Measurements from ENCODE around the gene PTPRN2. TPM values are rescaled to one million over a fixed set of nuclear protein-coding genes. Genes with fewer than 3 reads are reported as not detected.
"Not testable (repeated sequence)": the region's sequence is repeated elsewhere in the genome, so short reads cannot be mapped to it uniquely, and the experiment has no call there.

Gene PTPRN2
- total RNA-seq, 1 experiment from 2014 or later: 2.1 TPM

DNA sequence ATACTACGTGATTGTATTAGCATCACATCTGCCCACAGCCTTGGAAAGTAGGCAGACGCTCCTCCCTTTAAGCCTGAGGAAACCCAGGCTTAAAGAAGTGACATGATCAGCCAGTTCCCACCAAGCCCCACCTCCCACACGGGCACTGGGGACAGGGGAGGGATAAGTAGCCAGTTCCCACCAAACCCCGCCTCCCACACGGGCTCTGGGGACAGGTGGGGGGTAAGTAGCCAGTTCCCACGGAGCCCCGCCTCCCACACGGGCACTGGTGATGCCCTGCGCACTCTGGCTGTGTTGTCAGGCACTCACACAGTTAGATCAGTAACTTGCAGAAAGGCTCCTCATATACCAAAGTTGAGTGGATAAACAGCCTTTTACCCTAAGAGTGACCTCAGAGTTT, 606.8 kb downstream of the PTPRN2 start (continued):
- TF ChIP-seq, protein P1, sequence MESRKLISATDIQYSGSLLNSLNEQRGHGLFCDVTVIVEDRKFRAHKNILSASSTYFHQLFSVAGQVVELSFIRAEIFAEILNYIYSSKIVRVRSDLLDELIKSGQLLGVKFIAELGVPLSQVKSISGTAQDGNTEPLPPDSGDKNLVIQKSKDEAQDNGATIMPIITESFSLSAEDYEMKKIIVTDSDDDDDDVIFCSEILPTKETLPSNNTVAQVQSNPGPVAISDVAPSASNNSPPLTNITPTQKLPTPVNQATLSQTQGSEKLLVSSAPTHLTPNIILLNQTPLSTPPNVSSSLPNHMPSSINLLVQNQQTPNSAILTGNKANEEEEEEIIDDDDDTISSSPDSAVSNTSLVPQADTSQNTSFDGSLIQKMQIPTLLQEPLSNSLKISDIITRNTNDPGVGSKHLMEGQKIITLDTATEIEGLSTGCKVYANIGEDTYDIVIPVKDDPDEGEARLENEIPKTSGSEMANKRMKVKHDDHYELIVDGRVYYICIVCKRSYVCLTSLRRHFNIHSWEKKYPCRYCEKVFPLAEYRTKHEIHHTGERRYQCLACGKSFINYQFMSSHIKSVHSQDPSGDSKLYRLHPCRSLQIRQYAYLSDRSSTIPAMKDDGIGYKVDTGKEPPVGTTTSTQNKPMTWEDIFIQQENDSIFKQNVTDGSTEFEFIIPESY (IDR thresholded peaks at IDR 0.05; ENCODE audit: extremely low read depth, insufficient replicate concordance, low read length): no peak
- no peak for TF ChIP-seq SIN3A (IDR thresholded peaks at IDR 0.05; ENCODE audit: low read depth)
- TF ChIP-seq SRF (IDR thresholded peaks at IDR 0.05; ENCODE audit: low read depth): no peak
- no peak for TF ChIP-seq EZH2phosphoT487 (IDR thresholded peaks at IDR 0.05; ENCODE audit: borderline replicate concordance)
- no peak for TF ChIP-seq POLR2A (IDR thresholded peaks at IDR 0.05; ENCODE audit: borderline replicate concordance, extremely low read depth, insufficient read depth, insufficient read length)
- no peak for TF ChIP-seq YY1 (IDR thresholded peaks at IDR 0.05; ENCODE audit: extremely low read depth, insufficient replicate concordance, low read depth, low read length)
- no peak for TF ChIP-seq CBX3 (IDR thresholded peaks at IDR 0.05; ENCODE audit: low read depth)
- TF ChIP-seq FOSL1 (IDR thresholded peaks at IDR 0.05; ENCODE audit: low read depth): no peak
- TF ChIP-seq, protein P2, sequence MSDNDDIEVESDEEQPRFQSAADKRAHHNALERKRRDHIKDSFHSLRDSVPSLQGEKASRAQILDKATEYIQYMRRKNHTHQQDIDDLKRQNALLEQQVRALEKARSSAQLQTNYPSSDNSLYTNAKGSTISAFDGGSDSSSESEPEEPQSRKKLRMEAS (IDR thresholded peaks at IDR 0.05): no peak

DNA sequence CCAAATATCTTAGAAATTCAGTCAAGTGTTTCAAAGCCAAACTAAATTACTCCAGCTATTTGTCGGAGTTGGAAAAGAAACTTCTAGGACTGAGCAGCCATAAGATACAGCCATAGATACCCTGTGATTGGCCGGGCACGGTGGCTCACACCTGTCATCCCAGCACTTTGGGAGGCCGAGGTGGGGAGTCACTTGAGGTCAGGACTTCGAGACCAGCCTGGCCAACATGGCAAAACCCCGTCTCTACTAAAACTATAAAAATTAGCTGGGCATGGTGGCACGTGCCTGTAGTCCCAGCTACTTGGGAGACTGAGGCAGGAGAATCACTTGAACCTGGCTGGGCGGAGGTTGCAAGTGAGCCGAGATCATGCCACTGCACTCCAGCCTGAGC, 607.3 kb downstream of the PTPRN2 start:
- RAD21 ChIA-PET (ENCODE audit: low non-redundant PET in 1 of 2, low total read pairs in 2 of 2, uncharacterized antibody in 2 of 2, unreplicated experiment in 2 of 2); ATAC-seq; H3K27ac ChIP-seq (ENCODE audit: low read depth, low read length); H3K9ac ChIP-seq (ENCODE audit: low read length); BruUV-seq (replicated peaks); POLR2A ChIA-PET; H3K9me3 ChIP-seq (ENCODE audit: control insufficient read depth in 1 of 2, insufficient read depth in 1 of 2, low read depth in 1 of 2, low read length in 2 of 2); H3K4me1 ChIP-seq (ENCODE audit: control insufficient read depth in 1 of 2, insufficient read depth in 2 of 2, low read length in 2 of 2); H3K4me2 ChIP-seq (ENCODE audit: low read length); H2AFZ ChIP-seq (ENCODE audit: low read depth, low read length, poor library complexity, severe bottlenecking); H3K36me3 ChIP-seq (ENCODE audit: control insufficient read depth in 1 of 2, insufficient read depth in 2 of 2, low read length in 2 of 2); CTCF ChIA-PET; DNase-seq (ENCODE audit: low read depth, low spot score); H3K4me3 ChIP-seq (replicated peaks in 1 of 2; ENCODE audit: low read depth in 1 of 2, low read length in 2 of 2); intact Hi-C loops (cut with micrococcal nuclease); H3K27me3 ChIP-seq (ENCODE audit: insufficient read depth, low read length); H3K79me2 ChIP-seq (ENCODE audit: insufficient read depth, low read length); H4K20me1 ChIP-seq (ENCODE audit: insufficient read depth); H3K9me2 ChIP-seq (ENCODE audit: insufficient read depth): not testable (repeated sequence)
